ENCODE results near the gene CXCL3. TPM values are rescaled to one million over a fixed set of nuclear protein-coding genes. Genes with fewer than 3 reads are reported as not detected.

CXCL3 gene
- total RNA-seq, 1 donor from 2014 or later = not detected

- H3K4me3 ChIP-seq (ENCODE audit: low read length in 3 of 3) = no peak overlapping the region
- H3K27ac ChIP-seq (ENCODE audit: low read depth, low read length) = no peak overlapping the region
- H3K27me3 ChIP-seq (ENCODE audit: control insufficient read depth in 3 of 3, insufficient read depth in 3 of 3, low read length in 3 of 3) = no peaks in the 10 kb centered on the region
- no peaks in the 10 kb centered on the region for H3K4me1 ChIP-seq (ENCODE audit: control insufficient read depth in 3 of 3, insufficient read depth in 3 of 3, low read length in 3 of 3)
- no peak overlapping the region for H3K9ac ChIP-seq (ENCODE audit: low read depth in 1 of 3, low read length in 3 of 3)
- H3K9me3 ChIP-seq (ENCODE audit: control insufficient read depth in 3 of 3, low read length in 3 of 3) = no peaks in the 10 kb centered on the region
- H3K36me3 ChIP-seq (ENCODE audit: control insufficient read depth in 3 of 3, insufficient read depth in 3 of 3, low read length in 3 of 3) = no peaks in the 10 kb centered on the region
These were observed 29.1 kb upstream of the CXCL3 start for GRCh38 chr4:74067586-74067985.

- no peaks in the 10 kb centered on the region for H3K36me3 ChIP-seq (ENCODE audit: control insufficient read depth in 3 of 3, insufficient read depth in 3 of 3, low read length in 3 of 3)
- H3K9ac ChIP-seq (ENCODE audit: low read depth in 1 of 3, low read length in 3 of 3) = no peak overlapping the region
- H3K27ac ChIP-seq (ENCODE audit: low read depth, low read length) = no peak overlapping the region
- no peaks in the 10 kb centered on the region for H3K27me3 ChIP-seq (ENCODE audit: control insufficient read depth in 3 of 3, insufficient read depth in 3 of 3, low read length in 3 of 3)
- no peaks in the 10 kb centered on the region for H3K4me1 ChIP-seq (ENCODE audit: control insufficient read depth in 3 of 3, insufficient read depth in 3 of 3, low read length in 3 of 3)
- H3K4me3 ChIP-seq (ENCODE audit: low read length in 3 of 3) = no peak overlapping the region
- no peaks in the 10 kb centered on the region for H3K9me3 ChIP-seq (ENCODE audit: control insufficient read depth in 3 of 3, low read length in 3 of 3)
These were observed 27.7 kb upstream of the CXCL3 start for GRCh38 chr4:74066232-74066631.

DNA sequence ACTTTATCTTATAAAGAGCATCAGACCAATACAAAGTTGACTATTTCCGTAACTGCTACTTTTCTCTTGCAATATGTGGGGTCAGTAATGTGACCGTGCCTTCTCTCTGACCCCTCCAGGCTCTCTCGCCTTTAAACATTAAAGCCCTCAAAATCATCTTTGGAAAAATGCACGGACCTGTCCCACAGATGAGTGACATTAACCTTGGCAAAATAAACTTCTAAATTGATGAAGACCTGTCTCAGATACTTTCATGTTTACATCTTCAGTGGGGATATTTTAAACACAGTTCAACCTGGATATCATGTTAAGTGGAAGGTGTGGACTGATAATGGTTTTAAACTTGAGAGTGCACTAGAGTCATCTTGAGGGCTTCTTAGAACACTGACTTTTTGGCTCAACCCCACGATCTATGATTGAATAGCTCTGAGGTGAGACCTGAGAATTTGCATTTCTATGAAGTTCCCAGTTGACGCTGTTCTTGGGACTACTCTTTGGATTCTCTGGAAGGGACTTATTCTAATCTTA is 26.7 kb upstream of the CXCL3 start:
- H3K27me3 ChIP-seq (ENCODE audit: control insufficient read depth in 3 of 3, insufficient read depth in 3 of 3, low read length in 3 of 3) = no peaks in the 10 kb centered on the region
- H3K9me3 ChIP-seq (ENCODE audit: control insufficient read depth in 3 of 3, low read length in 3 of 3) = no peaks in the 10 kb centered on the region
- H3K9ac ChIP-seq (ENCODE audit: low read depth in 1 of 3, low read length in 3 of 3) = no peak overlapping the region
- H3K4me3 ChIP-seq (ENCODE audit: low read length in 3 of 3) = no peak overlapping the region
- H3K4me1 ChIP-seq (ENCODE audit: control insufficient read depth in 3 of 3, insufficient read depth in 3 of 3, low read length in 3 of 3) = no peaks in the 10 kb centered on the region
- H3K36me3 ChIP-seq (ENCODE audit: control insufficient read depth in 3 of 3, insufficient read depth in 3 of 3, low read length in 3 of 3) = no peaks in the 10 kb centered on the region
- no peak overlapping the region for H3K27ac ChIP-seq (ENCODE audit: low read depth, low read length)

DNA sequence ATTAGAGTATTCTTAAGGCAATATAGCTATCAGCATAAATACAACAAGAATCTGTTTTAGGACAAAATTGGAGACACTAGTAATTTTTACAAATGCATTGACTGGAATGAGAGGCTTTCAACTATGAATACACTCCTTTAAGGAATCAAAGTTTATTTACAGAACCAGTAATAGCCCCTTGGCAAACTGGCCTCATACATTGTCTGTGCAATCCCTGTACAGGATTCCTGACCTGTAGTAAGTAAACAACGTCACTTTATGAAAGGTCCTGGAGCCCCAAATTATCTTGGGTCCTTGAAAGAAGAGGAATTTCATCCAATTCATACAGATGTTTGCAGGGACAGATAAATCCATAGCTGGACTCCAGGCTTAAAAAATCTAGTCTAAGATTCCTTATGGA is 25.4 kb upstream of the CXCL3 start:
- Histone ChIP-seq H3K36me3 (ENCODE audit: control insufficient read depth in 3 of 3, insufficient read depth in 3 of 3, low read length in 3 of 3) (no peaks in the 10 kb centered on the region), H3K4me3 (ENCODE audit: low read length in 3 of 3) (no peak overlapping the region), H3K27ac (ENCODE audit: low read depth, low read length) (no peak overlapping the region), H3K9me3 (ENCODE audit: control insufficient read depth in 3 of 3, low read length in 3 of 3) (no peaks in the 10 kb centered on the region), H3K27me3 (ENCODE audit: control insufficient read depth in 3 of 3, insufficient read depth in 3 of 3, low read length in 3 of 3) (no peaks in the 10 kb centered on the region), H3K9ac (ENCODE audit: low read depth in 1 of 3, low read length in 3 of 3) (no peak overlapping the region), H3K4me1 (ENCODE audit: control insufficient read depth in 3 of 3, insufficient read depth in 3 of 3, low read length in 3 of 3) (no peaks in the 10 kb centered on the region)

DNA sequence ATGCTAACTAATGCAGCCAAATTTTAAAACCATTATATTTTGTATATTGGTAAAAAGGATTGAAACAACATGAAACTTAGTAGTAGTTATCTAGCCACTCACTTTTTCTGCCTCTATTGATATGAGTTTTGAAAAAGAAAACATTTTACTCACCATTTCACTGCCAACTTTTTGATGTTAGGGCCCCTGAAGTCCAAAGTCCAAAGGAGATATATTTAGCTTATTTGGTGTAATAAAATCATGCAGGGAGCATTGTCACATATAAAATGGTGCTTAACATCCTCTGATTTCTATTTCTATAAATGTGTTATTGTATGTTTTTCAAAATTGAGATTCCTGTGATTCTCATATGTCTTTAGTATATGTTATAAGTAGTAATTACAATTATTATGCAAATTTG is 24.5 kb upstream of the CXCL3 start:
- no peaks in the 10 kb centered on the region for H3K36me3 ChIP-seq (ENCODE audit: control insufficient read depth in 3 of 3, insufficient read depth in 3 of 3, low read length in 3 of 3)
- no peak overlapping the region for H3K27ac ChIP-seq (ENCODE audit: low read depth, low read length)
- no peak overlapping the region for H3K9ac ChIP-seq (ENCODE audit: low read depth in 1 of 3, low read length in 3 of 3)
- no peaks in the 10 kb centered on the region for H3K27me3 ChIP-seq (ENCODE audit: control insufficient read depth in 3 of 3, insufficient read depth in 3 of 3, low read length in 3 of 3)
- H3K9me3 ChIP-seq (ENCODE audit: control insufficient read depth in 3 of 3, low read length in 3 of 3) = no peaks in the 10 kb centered on the region
- H3K4me1 ChIP-seq (ENCODE audit: control insufficient read depth in 3 of 3, insufficient read depth in 3 of 3, low read length in 3 of 3) = no peaks in the 10 kb centered on the region
- no peak overlapping the region for H3K4me3 ChIP-seq (ENCODE audit: low read length in 3 of 3)

- no peaks in the 10 kb centered on the region for H3K36me3 ChIP-seq (ENCODE audit: control insufficient read depth in 3 of 3, insufficient read depth in 3 of 3, low read length in 3 of 3)
- H3K4me1 ChIP-seq (ENCODE audit: control insufficient read depth in 3 of 3, insufficient read depth in 3 of 3, low read length in 3 of 3) = no peaks in the 10 kb centered on the region
- H3K27ac ChIP-seq (ENCODE audit: low read depth, low read length) = no peak overlapping the region
- H3K4me3 ChIP-seq (ENCODE audit: low read length in 3 of 3) = no peak overlapping the region
- H3K9me3 ChIP-seq (ENCODE audit: control insufficient read depth in 3 of 3, low read length in 3 of 3) = no peaks in the 10 kb centered on the region
- no peaks in the 10 kb centered on the region for H3K27me3 ChIP-seq (ENCODE audit: control insufficient read depth in 3 of 3, insufficient read depth in 3 of 3, low read length in 3 of 3)
- H3K9ac ChIP-seq (ENCODE audit: low read depth in 1 of 3, low read length in 3 of 3) = no peak overlapping the region
These were observed 22.9 kb upstream of the CXCL3 start for GRCh38 chr4:74061430-74061829.

DNA sequence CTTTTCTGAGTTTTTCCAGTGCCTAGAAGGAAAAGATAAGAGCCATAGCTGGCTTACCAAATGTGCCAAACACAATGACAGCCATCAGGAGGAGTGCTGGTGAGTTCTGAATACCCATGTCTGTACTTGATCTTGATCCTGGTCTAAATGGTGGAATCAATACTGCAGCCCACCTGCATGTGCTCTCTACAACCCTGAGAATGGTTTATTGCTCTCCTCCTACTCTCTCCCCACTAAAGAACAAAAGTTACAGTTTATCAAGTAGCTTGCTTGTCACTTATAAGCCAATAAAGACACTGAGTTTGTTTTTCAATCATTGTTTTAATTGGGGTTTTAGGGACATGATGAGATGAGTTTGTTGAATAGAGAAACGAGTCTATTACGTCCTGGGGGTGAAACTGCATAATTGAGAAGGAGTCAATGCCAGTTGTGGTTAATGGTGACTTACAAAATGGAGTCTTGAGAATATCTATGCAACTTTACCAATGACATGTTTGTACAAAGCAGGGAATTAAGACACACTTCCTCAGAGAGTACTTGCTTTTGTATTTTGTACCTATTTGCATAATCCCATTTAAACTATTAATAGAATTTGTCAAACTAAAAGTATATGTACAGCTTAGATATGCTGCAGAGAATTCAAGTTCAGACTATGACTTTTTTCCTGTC is 20.8 kb upstream of the CXCL3 start:
- Histone ChIP-seq H3K9ac (ENCODE audit: low read depth in 1 of 3, low read length in 3 of 3) (no peak overlapping the region), H3K27me3 (ENCODE audit: control insufficient read depth in 3 of 3, insufficient read depth in 3 of 3, low read length in 3 of 3) (no peaks in the 10 kb centered on the region), H3K27ac (ENCODE audit: low read depth, low read length) (no peak overlapping the region), H3K36me3 (ENCODE audit: control insufficient read depth in 3 of 3, insufficient read depth in 3 of 3, low read length in 3 of 3) (no peaks in the 10 kb centered on the region), H3K4me3 (ENCODE audit: low read length in 3 of 3) (no peak overlapping the region), H3K9me3 (ENCODE audit: control insufficient read depth in 3 of 3, low read length in 3 of 3) (no peaks in the 10 kb centered on the region), H3K4me1 (ENCODE audit: control insufficient read depth in 3 of 3, insufficient read depth in 3 of 3, low read length in 3 of 3) (no peaks in the 10 kb centered on the region)

- Histone ChIP-seq H3K9ac (ENCODE audit: low read depth in 1 of 3, low read length in 3 of 3) (no peak overlapping the region), H3K4me1 (ENCODE audit: control insufficient read depth in 3 of 3, insufficient read depth in 3 of 3, low read length in 3 of 3) (no peaks in the 10 kb centered on the region)
These were observed 19.7 kb upstream of the CXCL3 start for GRCh38 chr4:74058048-74058651.

DNA sequence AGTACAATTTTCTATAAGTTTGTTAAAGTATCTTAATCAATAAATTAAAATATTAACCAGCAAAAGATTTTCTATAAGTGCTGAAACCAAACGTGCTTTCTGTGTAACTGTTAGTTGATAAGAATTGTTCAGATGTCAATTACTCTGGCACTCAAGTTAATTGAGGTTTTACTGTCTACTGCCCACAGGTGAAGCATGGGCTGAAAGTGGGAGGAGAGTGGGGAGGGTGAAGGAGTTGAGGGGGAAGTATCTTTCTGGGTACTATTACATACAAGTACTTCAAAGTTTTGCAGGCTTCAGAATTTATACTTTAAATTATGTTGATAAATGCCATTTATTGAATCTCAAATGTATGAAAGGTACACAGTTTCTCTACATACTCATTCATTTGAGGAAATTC is 19.1 kb upstream of the CXCL3 start:
- Histone ChIP-seq H3K27ac (ENCODE audit: low read depth, low read length) (no peak overlapping the region), H3K9ac (ENCODE audit: low read depth in 1 of 3, low read length in 3 of 3) (no peak overlapping the region), H3K27me3 (ENCODE audit: control insufficient read depth in 3 of 3, insufficient read depth in 3 of 3, low read length in 3 of 3) (no peaks in the 10 kb centered on the region)

More at GRCh38 chr4:74058048-74058651, 19.7 kb upstream of the CXCL3 start:
- no peak overlapping the region for H3K27ac ChIP-seq (ENCODE audit: low read depth, low read length)
- H3K9me3 ChIP-seq (ENCODE audit: control insufficient read depth in 3 of 3, low read length in 3 of 3) = no peaks in the 10 kb centered on the region
- no peaks in the 10 kb centered on the region for H3K27me3 ChIP-seq (ENCODE audit: control insufficient read depth in 3 of 3, insufficient read depth in 3 of 3, low read length in 3 of 3)
- H3K4me3 ChIP-seq (ENCODE audit: low read length in 3 of 3) = no peak overlapping the region
- H3K36me3 ChIP-seq (ENCODE audit: control insufficient read depth in 3 of 3, insufficient read depth in 3 of 3, low read length in 3 of 3) = no peaks in the 10 kb centered on the region

DNA sequence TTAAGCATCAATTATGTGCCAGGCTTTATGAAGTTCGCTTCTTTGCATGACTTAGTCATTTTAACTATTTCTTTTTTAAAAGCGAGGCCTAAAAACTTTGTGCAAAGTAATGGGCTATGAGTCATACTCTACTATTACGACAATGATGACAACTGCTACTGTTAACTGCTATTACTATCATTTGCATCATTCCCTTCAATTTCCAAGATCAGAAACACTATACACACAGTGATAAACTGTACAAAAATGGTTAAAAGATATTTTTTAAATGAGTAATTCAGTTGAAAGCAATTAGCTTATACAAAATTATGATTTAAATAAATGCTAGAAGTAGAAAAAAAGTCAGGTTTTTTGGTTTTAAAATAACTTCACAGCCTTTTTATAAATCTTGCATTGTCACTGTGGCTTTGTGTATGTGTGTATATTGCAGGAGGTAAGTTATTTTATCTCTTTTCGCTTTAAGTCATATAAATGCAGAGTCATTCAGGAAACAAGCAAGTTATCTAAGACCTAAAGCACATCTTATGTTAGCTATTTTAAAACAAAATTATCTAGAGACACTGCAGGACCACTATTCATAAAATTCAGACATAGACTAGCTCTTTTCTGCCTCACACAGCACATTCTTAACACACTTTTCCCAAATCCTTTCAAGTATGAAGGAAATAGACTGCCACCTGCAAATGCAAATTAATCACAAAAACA is 18.5 kb upstream of the CXCL3 start:
- H3K36me3 ChIP-seq (ENCODE audit: control insufficient read depth in 3 of 3, insufficient read depth in 3 of 3, low read length in 3 of 3) = no peaks in the 10 kb centered on the region
- no peak overlapping the region for H3K27ac ChIP-seq (ENCODE audit: low read depth, low read length)
- H3K9ac ChIP-seq (ENCODE audit: low read depth in 1 of 3, low read length in 3 of 3) = no peak overlapping the region
- H3K9me3 ChIP-seq (ENCODE audit: control insufficient read depth in 3 of 3, low read length in 3 of 3) = peaks cover 0 to 2% (median 0%) of the 10 kb centered on the region in 3 donors
- H3K4me1 ChIP-seq (ENCODE audit: control insufficient read depth in 3 of 3, insufficient read depth in 3 of 3, low read length in 3 of 3) = no peaks in the 10 kb centered on the region
- H3K4me3 ChIP-seq (ENCODE audit: low read length in 3 of 3) = no peak overlapping the region
- no peaks in the 10 kb centered on the region for H3K27me3 ChIP-seq (ENCODE audit: control insufficient read depth in 3 of 3, insufficient read depth in 3 of 3, low read length in 3 of 3)

More for the DNA sequence above, 19.1 kb upstream of the CXCL3 start:
- Histone ChIP-seq H3K36me3 (ENCODE audit: control insufficient read depth in 3 of 3, insufficient read depth in 3 of 3, low read length in 3 of 3) (no peaks in the 10 kb centered on the region), H3K4me3 (ENCODE audit: low read length in 3 of 3) (no peak overlapping the region), H3K9me3 (ENCODE audit: control insufficient read depth in 3 of 3, low read length in 3 of 3) (no peaks in the 10 kb centered on the region), H3K4me1 (ENCODE audit: control insufficient read depth in 3 of 3, insufficient read depth in 3 of 3, low read length in 3 of 3) (no peaks in the 10 kb centered on the region)

Measured in skeletal muscle tissue (tissue), 4 donors.